ENCODE data around the gene FAIM2.

Gene FAIM2

DNA sequence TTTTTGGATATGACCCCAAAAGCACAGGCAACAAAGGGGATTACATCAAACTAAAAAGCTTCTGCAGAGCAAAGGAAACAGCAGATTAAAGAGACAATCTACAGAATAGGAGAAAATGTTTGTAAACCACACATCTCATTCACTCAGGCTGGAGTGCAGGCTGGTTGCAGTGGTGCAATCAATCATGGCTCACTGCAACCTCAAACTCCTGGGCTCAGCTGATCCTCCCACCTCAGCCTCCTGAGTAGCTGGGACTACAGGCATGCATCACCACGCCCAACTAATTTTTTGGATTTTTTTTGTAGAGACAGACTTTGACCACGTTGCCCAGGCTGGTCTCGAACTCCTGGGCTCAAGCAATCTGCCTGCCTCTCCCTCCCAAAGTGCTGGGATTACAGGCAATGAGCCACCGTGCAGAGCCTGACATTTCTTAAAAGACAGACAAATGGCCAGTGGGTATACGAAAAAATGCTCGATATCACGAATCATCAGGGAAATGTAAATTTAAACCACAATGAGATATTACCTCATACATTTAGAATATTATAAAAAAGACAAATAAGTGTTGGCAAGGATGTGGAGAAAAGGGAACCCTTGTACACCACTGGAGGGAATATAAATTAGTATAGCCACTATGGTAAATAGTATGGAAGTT, 85.3 kb downstream of the FAIM2 start:
- Histone ChIP-seq H3K9me3 (ENCODE audit: control insufficient read depth, insufficient read depth, low read depth, low read length) (no peaks in the 10 kb centered on the region), H3K27ac (ENCODE audit: low read depth, low read length) (no peak overlapping the region), H3K4me1 (ENCODE audit: control insufficient read depth, insufficient read depth, low read length) (no peaks in the 10 kb centered on the region; the same call in 1 of the 2 replicates), H3K36me3 (ENCODE audit: control insufficient read depth, insufficient read depth, low read length) (no peaks in the 10 kb centered on the region; the same call in 1 of the 2 replicates), H3K4me3 (ENCODE audit: low read depth, low read length) (no peak overlapping the region), H3K9ac (ENCODE audit: low read length) (no peak overlapping the region), H3K27me3 (ENCODE audit: control insufficient read depth, insufficient read depth, low read length) (no peaks in the 10 kb centered on the region)
